ENCODE data around the gene TDRD12.

The TDRD12 gene, protein sequence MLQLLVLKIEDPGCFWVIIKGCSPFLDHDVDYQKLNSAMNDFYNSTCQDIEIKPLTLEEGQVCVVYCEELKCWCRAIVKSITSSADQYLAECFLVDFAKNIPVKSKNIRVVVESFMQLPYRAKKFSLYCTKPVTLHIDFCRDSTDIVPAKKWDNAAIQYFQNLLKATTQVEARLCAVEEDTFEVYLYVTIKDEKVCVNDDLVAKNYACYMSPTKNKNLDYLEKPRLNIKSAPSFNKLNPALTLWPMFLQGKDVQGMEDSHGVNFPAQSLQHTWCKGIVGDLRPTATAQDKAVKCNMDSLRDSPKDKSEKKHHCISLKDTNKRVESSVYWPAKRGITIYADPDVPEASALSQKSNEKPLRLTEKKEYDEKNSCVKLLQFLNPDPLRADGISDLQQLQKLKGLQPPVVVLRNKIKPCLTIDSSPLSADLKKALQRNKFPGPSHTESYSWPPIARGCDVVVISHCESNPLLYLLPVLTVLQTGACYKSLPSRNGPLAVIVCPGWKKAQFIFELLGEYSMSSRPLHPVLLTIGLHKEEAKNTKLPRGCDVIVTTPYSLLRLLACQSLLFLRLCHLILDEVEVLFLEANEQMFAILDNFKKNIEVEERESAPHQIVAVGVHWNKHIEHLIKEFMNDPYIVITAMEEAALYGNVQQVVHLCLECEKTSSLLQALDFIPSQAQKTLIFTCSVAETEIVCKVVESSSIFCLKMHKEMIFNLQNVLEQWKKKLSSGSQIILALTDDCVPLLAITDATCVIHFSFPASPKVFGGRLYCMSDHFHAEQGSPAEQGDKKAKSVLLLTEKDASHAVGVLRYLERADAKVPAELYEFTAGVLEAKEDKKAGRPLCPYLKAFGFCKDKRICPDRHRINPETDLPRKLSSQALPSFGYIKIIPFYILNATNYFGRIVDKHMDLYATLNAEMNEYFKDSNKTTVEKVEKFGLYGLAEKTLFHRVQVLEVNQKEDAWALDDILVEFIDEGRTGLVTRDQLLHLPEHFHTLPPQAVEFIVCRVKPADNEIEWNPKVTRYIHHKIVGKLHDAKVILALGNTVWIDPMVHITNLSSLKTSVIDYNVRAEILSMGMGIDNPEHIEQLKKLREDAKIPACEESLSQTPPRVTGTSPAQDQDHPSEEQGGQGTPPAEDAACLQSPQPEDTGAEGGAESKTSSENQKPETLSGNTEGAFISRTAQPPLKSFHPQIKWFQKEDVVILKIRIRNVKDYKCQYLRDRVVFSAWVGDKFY (N-terminal part only)

DNA sequence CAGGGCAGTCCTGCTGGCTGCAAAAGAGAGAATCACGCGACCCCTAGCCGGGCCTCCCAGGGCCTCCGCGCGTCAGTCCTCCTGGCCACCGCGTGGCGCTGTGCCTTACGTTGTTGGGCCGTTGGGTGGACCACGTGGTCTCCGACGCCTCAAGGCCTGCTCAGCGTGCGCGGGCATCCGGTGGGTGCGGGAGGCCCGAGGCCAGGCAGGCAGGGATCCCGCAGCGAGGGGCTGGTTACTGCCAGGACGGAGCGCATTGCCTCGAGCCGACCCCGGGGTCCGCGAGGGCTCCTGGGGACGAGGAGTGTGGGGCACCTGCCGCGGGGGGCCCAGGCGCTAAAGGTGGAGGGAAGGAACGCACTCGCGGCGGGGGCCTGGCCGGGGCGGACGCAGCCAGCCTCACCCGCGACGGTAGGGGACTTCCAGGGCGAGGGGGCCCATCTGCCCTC is at the start of gene TDRD12:
TDRD12 (plus strand) TSS at position 157 of the 449 bp plus-strand sequence. CDS start 306 bp downstream, outside the sequence.
- DNase-seq = no peak

DNA sequence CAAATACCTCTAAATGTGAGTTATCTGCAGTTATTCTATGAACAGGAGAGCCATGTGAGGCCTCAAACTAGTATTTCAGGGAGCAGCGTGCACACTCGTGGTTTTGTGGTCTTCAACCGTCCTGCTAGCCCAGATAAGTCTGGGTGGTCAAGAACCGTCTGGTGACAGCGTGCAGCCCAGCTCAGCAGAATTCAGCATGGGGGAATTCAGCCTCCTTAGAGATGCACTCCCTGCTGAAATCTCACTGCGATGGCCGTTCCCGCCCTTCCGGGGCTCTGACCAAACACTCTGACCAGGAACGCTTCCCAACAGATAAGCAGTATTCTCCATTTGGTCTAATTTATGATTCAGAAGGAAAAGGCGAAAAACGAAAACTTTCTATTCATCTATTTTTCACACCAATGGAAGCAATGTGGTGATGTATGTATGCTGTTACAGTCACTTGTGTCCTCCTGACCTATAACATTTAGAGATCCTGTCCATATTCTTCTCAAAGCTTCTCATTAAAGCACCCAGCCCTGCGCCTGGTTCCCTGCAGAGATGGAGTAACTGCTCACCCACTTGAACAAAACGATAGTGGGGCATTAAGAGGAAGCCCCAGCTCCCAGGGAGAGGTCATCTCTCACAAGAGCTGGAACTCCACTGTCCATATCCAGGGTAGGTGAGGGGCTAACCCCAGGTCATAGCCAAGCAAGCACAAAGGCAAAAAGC is 47.5 kb upstream of the TDRD12 start:
- DNase-seq = no peak

DNA sequence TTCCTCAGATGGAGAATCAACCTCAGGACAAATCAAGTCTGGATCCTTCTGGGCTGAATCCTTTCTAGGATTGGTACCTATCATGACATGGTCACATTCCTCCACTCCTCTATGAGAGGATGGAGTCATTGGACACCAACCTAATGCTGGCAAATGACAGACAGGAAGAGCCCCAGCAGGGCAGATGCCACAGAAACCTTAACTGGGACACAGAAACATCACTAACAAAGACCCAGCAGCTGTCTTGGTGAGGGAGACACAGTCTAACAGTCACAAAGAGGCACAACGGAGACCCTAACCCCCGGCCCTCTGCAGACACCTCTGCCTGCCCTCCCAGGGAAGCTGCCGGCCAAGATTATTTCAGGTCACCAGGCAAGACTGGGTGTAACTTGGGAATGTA is 46.7 kb upstream of the TDRD12 start:
- DNase-seq = no peak

DNA sequence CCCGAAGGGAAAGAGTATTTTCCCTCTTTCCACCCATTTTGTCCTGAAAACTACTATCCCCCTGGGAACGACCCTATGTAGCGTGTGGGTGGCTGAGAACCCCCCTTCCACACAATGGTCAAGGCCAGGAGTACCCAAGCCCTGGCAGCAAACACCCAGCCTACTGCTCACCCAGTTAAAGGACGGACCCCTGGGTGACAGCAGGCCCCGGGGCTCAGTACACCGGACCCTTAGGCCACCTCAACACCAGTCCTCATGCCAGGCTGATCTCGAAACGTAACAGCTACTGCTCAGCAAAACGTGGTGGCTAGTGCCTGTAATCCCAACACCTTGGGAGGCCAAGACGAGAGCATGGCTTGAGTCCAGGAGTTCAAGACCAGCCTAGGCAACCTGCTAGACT is 46.0 kb upstream of the TDRD12 start:
- DNase-seq = no peak

DNA sequence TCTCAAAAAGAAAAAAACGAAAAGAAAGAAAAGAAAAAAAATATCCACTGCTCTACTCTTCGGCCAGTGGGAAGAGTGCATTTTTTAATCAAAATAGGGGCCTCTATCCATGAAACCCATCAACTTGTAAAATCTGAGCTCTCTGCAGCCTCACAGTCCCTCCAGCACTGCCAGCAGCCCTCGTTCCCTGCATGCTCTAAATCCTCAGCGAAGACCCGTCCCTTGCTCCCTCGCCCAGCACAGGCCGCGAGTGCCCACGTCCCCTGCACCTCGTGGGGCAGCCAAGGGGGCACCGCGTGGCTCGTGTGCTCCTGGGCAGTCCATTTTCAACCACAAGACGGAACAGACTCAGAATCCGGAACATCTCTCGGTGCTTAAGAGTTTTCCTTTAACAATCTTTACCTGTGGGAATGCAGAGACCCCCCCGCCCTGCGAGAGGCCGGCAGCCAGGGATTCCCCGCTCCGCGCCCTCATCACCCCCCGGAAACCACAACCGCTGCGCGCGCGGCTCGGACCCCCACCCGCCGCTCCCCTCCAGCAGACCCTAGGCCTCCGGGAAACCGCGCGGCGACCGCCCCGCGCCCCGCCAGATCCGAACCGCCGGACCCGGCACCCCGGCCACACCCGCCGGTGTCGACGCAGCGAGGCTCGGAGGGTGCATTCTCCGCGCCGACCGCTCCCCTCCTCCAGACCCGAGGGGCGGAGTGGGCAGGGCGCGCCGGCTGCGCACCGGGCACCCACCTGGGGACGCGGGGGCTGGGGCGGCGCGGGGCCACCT is 45.2 kb upstream of the TDRD12 start:
- DNase-seq = no peak

DNA sequence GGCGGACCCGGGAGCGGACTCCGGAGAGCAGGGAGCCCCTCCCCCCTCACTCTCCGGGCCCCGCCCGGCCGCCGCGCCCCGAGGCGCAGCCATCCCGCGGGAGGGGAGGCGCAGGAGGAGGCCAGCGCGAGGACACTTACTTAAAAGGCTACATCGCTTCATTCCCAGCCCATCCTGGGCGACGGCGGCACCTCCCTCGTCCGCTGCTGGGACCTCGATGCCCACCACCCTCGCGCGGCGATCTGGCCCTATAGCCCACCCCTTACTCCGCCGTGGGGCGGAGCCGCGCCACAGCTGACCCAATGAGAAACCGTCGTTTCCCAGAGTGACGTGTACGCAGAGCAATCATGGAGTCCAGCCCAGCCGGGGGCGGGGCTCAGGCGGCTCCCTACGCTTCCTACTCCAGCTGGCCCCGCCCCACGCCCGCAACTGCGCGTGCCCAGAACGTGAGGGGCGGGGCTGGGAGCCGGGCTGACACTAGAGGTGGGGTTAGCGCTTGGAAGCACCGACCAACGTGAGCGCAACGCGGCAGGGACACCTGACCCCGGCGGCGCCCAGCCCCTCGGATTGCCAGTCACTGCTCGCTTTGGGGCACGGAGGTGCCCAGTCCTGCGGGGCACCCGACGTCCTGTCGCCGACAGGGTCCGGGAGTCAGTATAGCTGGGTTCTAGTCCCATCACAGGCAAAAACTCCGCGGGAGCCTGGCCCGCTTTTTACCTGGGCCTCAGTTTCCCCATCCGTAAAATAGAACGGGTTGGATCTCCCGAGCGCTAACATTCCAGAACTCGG is 44.4 kb upstream of the TDRD12 start, which contains the start of gene ANKRD27:
ANKRD27 (minus strand) TSS at position 250 of the 789 bp plus-strand sequence. CDS start 16,165 bp downstream, outside the sequence.
- DNase-seq = peak; percentile 97 to 98

DNA sequence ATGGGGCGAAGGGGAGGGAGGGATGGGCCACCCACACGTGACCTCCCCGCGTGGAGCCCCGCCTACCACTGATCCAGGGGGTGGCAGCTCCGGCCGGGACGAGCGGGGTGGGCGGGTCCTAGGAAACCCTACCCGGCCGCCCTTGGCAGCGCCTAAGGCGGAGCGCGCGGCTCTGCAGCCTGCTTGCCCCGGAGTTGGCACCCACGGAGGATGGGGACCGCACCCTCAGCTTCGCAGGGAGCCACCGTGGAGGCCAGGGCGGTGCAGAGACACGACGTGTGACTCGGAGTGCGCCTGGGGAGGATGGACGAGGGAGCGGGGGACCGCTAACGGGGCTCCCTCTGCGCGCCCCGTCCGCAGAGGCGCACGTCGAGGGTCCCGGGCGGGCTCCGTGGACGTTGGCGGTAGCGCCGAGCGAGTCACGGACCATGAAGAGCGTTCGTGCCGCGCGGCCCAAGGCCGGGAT is 43.8 kb upstream of the TDRD12 start, which contains the start of gene RGS9BP:
RGS9BP (plus strand) TSS at position 129 of the 466 bp plus-strand sequence. CDS start 416 bp downstream, outside the sequence.
- peak; percentile 36 to 77 for DNase-seq

DNA sequence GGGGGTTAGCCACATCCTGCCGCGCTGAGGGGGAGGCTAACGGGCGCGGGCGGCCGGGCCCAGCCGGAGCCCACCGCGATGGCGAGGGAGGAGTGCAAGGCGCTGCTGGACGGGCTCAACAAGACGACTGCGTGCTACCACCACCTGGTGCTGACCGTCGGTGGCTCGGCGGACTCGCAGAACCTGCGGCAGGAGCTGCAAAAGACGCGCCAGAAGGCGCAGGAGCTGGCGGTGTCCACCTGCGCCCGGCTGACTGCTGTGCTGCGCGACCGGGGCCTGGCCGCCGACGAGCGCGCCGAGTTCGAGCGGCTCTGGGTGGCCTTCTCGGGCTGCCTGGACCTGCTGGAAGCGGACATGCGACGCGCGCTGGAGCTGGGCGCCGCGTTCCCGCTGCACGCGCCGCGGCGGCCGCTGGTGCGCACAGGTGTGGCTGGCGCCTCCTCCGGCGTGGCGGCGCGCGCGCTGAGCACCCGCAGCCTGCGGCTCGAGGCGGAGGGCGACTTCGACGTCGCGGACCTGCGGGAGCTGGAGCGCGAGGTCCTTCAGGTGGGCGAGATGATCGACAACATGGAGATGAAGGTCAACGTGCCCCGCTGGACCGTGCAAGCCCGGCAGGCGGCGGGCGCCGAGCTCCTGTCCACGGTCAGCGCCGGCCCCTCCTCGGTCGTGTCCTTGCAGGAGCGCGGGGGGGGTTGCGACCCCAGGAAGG is 43.2 kb upstream of the TDRD12 start:
- DNase-seq = no peak

DNA sequence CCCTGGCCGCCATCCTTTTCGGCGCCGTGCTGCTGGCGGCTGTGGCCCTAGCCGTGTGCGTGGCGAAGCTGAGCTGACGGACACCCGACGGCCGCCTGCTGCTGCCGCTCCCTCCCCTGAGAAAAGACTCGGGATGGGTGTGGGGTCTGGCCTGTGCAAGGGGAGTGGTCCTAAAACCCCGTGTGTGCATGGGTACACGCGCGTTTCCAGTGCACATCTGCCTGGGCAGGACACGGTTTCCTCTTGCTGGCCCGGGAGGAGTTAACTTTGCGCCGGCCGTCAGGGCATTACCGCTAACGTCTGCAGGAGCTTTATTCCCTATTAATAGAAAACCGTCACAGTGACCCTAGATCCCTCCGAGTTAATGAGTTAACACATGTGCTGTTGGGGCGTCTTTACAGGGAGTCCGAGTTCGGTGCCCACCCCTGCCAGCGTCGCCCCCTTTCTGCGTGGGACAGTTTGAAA is 42.6 kb upstream of the TDRD12 start:
- no peak for DNase-seq

DNA sequence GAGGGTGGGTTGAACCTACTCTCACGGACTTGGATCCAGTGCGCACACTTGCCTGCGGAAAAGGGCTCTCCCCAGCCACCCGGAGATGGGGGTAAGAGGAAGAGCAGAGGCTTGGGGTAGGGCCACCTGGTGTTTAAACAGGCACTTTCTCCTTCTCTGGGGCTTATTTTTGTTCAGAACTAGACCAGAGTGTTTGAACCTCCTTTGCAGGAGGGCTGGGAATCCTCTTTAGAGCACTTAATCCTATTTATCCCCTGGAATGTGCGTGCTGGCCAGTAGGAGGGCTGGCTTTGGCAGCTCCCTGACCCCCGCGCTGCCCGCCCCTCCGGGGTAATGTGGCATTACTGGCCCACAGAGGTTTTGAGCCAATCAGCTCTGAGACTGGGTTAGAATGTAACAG is 41.9 kb upstream of the TDRD12 start:
- peak in 1 of 2 donors; percentile 4 for DNase-seq

DNA sequence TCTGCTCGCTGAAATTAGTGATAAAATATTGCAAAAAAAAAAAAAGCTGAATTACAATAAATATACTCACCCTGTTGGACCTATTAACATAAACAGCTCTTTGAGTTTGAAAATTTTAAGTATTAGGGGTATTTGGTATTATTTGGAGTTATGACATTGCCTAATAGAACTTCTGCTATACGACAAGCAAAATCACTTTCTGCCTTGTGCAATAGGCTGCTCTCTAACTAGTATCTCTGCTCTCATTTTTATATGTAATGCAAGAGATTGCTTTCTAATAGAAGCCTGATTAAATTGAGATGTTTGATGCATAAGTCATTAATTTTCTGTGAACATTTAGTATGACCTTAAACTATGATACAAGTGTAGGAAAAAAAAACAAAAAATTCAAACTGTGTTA is 38.6 kb upstream of the TDRD12 start:
- no peak for DNase-seq

DNA sequence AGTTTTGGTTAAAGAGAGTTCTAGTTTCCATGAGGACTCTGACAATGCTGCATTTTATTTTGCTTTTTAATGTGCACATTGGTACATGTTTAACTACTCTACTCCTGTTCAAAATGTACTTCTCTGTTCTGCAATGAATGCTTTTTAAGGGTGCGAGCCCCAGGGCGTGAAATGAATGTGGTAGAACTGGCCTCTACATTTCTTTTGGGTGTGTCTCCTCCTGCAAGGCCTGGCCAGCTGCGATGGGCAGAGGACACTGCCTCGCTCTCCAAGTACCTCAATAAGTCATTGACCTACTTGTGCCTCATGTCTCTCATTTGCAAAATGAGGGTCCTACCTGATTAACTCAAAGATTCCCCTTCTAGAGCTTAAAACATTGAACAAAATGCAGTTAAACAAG is 37.2 kb upstream of the TDRD12 start:
- DNase-seq = no peak

DNA sequence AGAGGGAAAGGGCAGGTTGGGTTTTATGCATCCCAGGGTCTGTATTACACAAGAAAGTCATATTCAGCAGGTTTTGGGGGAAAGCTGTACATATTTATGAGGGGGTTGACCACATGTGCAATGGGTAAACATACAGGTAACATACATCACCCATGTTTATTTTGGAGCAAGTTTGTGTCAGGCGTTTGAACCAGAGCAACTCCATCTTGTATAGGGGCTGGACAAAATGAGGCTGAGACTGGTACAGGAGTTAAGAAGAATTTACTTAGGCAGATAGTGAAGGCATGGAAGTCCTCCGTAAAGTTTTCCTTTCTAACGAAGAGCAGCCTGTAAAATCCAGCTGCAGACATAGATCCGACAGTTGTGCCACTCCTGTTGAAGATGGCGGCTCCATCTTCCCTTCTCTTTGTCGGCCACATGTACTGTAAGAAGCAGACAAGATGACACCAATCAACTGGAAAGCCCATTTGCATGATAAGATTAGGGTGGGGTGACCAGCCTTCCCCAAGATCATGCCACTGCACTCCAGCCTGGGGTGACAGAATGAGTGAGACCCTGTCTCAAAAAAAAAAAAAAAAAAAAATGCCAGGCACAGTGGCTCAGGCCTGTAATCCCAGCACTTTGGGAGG is 32.6 kb upstream of the TDRD12 start:
- DNase-seq = no peak

DNA sequence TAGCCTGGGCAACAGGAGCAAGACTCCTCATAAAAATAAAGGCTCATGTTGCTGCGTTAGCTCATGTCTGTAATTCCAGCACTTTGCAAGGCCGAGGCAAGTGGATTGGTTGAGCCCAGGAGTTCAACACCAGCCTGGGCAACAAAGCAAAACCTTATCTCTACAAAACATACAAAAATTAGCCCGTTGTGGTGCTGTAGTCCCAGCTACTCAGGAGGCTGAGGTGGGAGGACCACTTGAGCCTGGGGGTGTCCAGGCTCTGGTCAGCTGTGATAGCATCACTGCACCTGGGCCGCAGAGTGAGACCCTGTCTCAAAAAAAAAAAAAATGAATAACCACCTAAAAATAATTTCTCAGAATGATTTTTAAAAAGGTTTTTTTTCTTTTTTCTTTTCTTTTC is 31.9 kb upstream of the TDRD12 start:
- no peak for DNase-seq

DNA sequence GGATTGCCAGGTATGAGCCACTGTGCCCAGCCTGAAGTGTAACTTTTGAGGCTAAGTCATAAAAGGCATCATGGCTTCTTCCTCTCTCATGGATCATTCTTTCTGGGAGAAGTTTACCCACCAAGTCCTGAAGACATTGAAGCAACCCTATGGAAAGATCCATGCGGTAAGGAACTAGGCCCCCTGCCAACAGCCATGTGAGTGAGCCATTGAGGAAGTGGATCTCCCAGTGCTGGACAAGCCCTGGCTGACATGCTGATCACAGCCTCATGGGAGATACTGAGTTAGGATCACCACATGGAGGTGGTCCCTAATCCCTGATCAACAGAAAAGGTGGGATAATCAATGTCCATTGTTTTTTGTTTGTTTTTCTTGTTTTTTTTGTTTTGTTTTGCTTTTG is 31.3 kb upstream of the TDRD12 start:
- DNase-seq = no peak

DNA sequence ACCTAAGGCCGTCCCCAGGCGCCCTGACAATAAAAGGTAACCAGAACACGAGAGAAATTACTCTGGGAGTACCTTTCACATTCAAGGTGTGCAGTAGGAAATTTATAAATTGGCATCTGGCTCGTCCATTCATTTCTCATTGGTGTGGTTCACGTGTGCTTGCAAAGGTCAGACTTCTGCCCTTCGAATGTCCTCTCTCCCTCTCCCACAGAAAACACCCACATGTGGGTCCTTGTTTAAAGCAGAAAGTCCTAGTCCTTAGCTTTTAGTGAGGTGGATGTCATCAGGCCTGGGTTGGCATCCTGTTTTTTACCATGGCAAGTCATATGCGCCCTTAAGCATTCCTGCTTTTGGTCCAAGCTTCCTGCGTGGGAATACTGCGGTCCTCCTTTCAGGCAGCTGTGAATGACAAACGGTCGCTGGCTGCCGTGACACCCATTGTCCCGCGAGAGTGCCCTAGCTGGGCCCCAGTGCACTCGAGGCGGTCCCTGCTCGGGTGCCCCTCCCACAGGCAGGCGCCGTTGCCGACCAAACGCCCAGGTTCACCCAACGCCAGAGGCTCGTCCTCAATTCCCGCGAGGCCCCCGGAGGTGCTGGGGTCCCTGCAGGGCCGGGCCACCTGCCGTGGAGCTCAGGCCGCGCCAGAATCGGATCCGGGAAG is 28.1 kb upstream of the TDRD12 start, which contains the start of gene NUDT19:
NUDT19 (plus strand) TSS at position 531 of the 661 bp plus-strand sequence. CDS start 140 bp downstream, outside the sequence.
- DNase-seq = peak; percentile 66 to 83

DNA sequence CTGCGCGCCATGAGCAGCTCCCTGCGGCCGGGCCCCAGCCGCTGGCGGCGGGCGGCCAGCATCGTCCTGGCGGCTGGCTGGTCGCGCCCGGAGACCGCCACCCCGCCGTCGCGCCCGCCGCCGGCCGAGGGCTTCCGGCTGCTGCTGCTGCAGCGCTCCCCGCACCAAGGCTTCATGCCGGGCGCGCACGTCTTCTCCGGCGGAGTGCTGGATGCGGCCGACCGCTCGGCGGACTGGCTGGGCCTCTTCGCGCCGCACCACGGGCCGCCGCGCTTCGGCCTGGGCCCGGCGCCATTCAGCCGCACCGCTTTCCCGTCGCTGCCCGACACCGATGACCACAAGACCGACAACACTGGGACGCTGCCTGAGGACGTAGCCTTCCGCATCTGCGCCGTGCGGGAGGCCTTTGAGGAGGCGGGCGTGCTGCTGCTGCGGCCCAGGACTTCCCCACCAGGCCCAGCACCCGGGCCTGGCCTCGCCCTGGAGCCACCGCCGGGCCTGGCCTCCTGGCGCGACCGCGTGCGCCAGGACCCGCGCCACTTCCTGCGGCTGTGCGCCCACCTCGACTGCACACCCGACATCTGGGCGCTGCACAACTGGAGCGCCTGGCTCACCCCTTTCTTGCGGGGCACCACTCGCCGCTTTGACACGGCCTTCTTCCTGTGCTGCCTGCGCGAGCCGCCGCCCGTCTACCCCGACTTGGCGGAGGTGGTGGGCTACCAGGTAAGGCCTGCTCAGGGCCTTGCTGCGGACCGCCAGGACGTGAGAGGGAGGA is 27.4 kb upstream of the TDRD12 start:
- DNase-seq = peak; percentile 25 to 59

Data from hippocampal formation (tissue), 2 donors.